BJ (cell line): ENCODE results near the gene PDILT. TPM values are rescaled to one million over a fixed set of nuclear protein-coding genes. Genes with fewer than 3 reads are reported as not detected.

ENCODE experiments used
- CTCF ChIA-PET: fragments of 350-600 bp; formaldehyde crosslinking; extraction: SDS; loops from one replicate; lab custom pipeline; 2021; ENCODE audit warnings: antibody characterized with exemption, inconsistent platforms; lab: Yijun Ruan, JAX
- POLR2A ChIA-PET: fragments of 300-600 bp; sonication (Branson Sonifier 250); formaldehyde crosslinking; extraction: SDS; loops from one replicate; lab custom pipeline; 2021; ENCODE audit warnings: antibody characterized with exemption; lab: Charles Lee
- DNase-seq: peaks from one replicate; pipeline ENCODE4 v3.0.0-alpha.2; 2011; ENCODE audit warnings: low read depth
- H3K27me3 ChIP-seq: 2 replicates; pipeline ENCODE4 v1.6.0; 2011; ENCODE audit warnings: low read length; ENCODE audit not compliant: control insufficient read depth, insufficient read depth
- H3K36me3 ChIP-seq: 2 replicates; pipeline ENCODE4 v1.5.1; 2011; ENCODE audit warnings: low read length; ENCODE audit not compliant: control insufficient read depth, insufficient read depth
- H3K4me3 ChIP-seq: 2 replicates; pipeline ENCODE4 v1.5.1; 2011; ENCODE audit warnings: low read depth, mild to moderate bottlenecking, control low read depth, low read length
- CTCF ChIP-seq: IDR thresholded peaks from 2 replicates; pipeline ENCODE4 v1.5.1; 2011; ENCODE audit warnings: low read depth, mild to moderate bottlenecking, control low read depth, inconsistent platforms, low read length, moderate library complexity; ENCODE audit not compliant: insufficient read depth
- polyA plus RNA-seq: library from polyadenylated mRNA; depleted of rRNA; stranded (reverse); fragments of >200 nt; gene quantifications from 2 replicates; pipeline ENCODE4 v1.2.3, GENCODE V29; 2011

The PDILT gene
- polyA plus RNA-seq, 1 experiment: not detected

- ChIA-PET POLR2A (no interaction called here), CTCF (no interaction called here)
- no peak for TF ChIP-seq CTCF
- Histone ChIP-seq H3K27me3 (no peaks in the 10 kb centered on the region), H3K36me3 (no peaks in the 10 kb centered on the region), H3K4me3 (no peak overlapping the region)
- DNase-seq: no peak
Observed at GRCh38 chr16:20415541-20415940, 11.0 kb upstream of the PDILT start.

DNA sequence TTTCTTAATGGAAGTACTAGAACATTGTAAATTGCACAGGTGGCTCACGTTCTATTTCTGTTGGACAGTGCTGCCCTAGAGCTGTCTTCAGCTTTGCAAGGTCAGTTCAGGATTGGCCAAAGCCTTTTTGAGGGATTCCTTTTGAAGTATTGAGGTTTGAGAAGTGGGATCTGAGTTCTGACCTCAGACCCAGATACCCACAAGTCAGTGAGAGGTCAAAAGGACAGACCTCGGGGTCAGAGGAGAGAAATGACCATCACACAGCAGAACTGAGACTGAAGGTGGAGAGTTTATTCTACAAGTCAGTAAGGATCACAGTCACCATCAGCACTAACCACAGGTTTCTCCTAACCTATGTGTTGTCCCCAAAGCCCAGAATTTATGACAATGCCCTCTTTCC, 6.5 kb upstream of the PDILT start:
- Histone ChIP-seq H3K27me3 (no peaks in the 10 kb centered on the region), H3K36me3 (no peaks in the 10 kb centered on the region), H3K4me3 (no peak overlapping the region)
- CTCF ChIA-PET: no interaction called here
- POLR2A ChIA-PET: no interaction called here
- DNase-seq: no peak
- no peak for TF ChIP-seq CTCF

GRCh38 chr16:20410121-20410723, 5.7 kb upstream of the PDILT start:
- H3K36me3 ChIP-seq: no peaks in the 10 kb centered on the region
- no peak for DNase-seq
- POLR2A ChIA-PET: no interaction called here
- CTCF ChIA-PET: no interaction called here
- no peaks in the 10 kb centered on the region for H3K27me3 ChIP-seq
- H3K4me3 ChIP-seq: no peak overlapping the region
- TF ChIP-seq CTCF: no peak

GRCh38 chr16:20409398-20410120, 5.0 kb upstream of the PDILT start, which contains the start of gene ACSM5:
Gene ACSM5, plus strand, starts transcription at chr16:20409534. Its CDS starts 1,951 bp downstream, at chr16:20411485.
- DNase-seq: no peak
- Histone ChIP-seq H3K4me3 (no peak within 1 kb of the TSS), H3K36me3 (no peaks in the 10 kb centered on the region), H3K27me3 (no peaks in the 10 kb centered on the region)
- no peak for TF ChIP-seq CTCF
- CTCF ChIA-PET: no interaction called here
- POLR2A ChIA-PET: no interaction called here

- no peak for DNase-seq
- no peaks in the 10 kb centered on the region for H3K27me3 ChIP-seq
- no peak overlapping the region for H3K4me3 ChIP-seq
- TF ChIP-seq CTCF: no peak
- H3K36me3 ChIP-seq: no peaks in the 10 kb centered on the region
- POLR2A ChIA-PET: no interaction called here
- CTCF ChIA-PET: no interaction called here
Observed at GRCh38 chr16:20402651-20403050, 1.9 kb downstream of the PDILT start.
